HG03097 (cell line): Measurements from ENCODE around the gene GLIS2.
A peak's percentile ranks its signal among the peaks of the same experiment; 100 is the strongest.

Experiments used
- ATAC-seq: cut with Tn5 transposase; IDR thresholded peaks from one replicate; pipeline ENCODE4 v1.9.1; 2021; ENCODE audit not compliant: unreplicated experiment, low FRiP score

The GLIS2 gene

DNA sequence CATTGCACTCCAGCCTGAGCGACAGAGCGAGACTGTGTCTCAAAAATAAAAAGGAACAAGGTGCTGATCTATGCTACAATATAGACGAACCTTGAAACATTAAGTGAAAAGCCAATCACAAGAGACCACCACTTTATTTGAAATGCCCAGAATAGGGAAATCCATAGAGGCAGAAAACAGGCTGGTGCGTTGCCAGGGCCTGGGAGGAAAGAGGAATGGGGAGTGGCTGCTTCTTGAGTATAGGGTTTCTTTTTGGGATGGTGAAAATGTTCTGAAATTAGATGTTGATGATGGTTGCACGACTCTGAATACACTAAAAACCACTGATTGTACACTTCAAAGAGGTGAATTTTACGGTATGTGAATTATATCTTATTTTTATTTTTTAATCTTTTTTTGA, 20.3 kb upstream of the GLIS2 start:
- no peak for ATAC-seq

DNA sequence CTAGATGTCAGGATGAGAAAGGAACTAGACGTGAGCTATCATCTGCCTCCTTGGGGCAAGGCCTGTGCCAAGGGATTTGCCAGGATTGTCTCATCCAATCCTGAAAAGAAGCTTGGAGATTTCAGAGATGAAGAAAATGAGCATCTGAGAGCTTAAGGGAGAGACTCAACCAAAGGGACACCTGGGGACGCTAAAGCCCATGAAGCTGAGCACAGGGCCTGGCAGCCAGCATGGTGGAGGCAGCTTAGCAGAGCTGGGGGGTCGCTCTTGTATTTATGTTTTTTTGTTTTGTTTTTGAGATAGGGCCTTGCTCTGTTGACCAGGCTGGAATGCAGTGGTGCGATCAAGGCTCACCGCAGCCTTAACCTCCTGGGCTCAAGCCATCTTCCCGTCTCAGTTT, 18.4 kb upstream of the GLIS2 start:
- ATAC-seq, result no peak

DNA sequence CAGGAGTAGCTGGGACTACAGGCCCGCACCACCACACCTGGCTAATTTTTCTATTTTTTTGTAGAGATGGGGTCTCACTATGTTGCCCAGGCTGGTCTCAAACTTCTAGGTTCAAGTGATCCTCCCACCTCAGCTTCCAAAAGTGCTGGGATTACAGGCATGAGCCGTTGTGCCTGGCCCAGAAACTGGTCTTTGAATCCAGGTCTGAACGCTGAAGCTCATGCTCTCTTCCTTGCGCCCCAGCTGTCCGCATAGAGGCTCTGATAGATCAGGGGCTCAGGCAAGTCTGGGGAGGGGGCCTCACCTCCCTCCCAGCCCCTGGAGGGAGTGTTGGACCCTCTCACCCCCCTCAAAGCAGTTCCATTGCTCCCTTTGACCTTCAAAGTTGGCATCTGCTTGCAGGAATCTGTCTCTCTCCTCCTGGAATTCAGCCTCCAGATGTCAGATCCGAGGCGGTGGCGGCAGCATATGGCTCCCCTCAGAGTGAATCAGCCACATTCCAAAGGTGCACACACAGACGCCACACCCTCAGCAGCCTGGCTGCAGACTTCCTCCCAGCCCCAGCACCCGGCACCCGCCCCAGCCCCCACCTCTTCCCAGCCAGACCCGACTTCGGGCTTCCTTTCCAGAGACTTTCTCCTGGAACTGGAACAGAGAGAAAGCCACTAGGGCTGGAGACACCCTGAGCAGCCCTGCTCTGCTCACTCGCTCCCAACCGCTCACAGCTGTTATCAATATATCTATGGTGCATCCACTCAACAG, 16.9 kb upstream of the GLIS2 start:
- no peak for ATAC-seq

DNA sequence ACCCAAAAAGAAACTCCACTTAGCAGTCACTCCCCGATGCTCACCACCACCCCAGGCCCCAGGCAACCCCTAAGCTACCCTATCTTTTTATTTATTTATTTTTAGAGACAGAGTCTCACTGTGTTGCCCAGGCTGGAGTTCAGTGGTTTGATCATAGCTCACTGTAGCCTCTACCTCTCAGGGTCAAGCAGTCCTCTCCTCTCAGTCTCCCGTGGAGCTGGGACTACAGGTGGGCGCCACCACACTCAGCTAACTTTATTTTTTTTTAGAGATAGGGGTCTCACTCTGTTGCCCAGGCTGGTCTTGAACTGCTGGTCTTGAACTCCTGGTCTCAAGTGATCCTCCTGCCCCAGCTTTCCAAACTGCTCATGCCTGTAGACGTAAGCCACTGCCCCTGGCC, 14.7 kb upstream of the GLIS2 start:
- no peak for ATAC-seq

DNA sequence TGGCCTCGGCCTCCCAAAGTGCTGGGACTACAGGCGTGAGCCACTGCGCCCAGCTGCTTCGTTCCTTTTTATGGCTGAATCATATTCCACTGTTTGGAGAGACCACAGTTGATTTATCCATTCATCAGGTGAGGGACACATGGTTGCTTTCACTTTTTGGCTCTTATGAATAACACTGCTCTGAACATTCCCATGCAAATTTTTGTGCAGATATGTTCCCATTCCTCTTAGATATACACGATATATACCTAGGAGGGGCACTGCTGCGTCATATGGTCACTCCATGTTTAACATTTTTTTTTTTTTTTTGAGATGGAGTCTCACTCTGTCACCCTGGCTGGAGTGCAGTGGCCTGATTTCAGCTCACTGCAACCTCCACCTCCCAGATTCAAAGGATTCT, 13.9 kb upstream of the GLIS2 start:
- no peak for ATAC-seq

DNA sequence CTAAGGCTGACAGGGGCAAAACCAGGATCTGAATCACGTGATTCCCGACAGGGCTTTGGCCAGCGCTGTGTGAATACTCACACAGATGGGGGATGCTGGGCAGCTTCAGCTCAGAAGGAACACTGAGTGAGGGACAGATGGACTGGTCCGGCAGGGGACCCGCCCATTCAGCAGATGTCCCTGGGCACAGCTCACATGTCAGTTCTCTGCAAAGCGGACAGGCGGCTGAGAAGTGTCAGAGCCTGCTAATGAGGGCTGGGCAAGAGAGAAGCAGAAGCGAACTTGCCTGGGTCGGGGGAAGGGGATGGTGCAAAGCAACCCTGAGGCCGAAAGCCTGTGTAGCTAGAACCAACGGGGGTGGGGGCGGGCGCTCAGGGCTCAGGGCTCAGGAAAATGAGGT, 11.9 kb upstream of the GLIS2 start:
- no peak for ATAC-seq

DNA sequence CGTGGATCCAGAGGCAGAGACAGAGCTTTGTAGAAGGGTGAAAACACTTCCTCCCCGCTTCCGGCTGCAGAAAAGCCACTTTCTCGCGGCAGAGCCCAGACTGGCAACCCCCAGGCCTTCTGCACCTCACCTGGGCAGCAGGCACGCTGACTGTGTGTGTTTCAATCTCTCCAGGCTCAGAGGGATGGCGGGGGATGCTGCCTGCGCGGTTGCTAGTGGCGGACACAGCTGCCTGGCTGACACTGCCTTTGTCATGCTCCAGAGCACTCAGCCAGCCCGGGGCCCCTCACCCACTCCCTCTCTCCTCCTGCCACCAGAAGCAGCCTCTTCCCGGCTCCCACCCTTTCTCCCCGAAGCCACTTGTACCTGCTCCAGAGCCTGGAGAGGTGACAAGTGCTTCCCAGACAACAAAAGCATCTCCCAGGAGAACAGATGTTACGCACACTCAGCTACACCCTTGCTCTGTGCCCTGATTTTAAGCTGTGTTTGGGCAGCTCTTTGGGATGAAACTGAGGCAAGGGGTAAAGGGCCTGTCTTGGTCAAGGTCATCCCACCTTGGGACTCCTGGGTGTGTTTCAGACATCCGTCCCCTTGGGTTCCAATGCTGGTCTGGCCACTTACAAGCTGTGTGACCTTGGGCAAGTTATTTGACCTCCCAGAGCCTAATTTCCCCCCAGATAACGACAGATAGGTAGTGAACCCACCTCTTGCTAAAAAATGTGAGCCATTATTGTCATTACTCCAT, 9.2 kb upstream of the GLIS2 start:
- no peak for ATAC-seq

DNA sequence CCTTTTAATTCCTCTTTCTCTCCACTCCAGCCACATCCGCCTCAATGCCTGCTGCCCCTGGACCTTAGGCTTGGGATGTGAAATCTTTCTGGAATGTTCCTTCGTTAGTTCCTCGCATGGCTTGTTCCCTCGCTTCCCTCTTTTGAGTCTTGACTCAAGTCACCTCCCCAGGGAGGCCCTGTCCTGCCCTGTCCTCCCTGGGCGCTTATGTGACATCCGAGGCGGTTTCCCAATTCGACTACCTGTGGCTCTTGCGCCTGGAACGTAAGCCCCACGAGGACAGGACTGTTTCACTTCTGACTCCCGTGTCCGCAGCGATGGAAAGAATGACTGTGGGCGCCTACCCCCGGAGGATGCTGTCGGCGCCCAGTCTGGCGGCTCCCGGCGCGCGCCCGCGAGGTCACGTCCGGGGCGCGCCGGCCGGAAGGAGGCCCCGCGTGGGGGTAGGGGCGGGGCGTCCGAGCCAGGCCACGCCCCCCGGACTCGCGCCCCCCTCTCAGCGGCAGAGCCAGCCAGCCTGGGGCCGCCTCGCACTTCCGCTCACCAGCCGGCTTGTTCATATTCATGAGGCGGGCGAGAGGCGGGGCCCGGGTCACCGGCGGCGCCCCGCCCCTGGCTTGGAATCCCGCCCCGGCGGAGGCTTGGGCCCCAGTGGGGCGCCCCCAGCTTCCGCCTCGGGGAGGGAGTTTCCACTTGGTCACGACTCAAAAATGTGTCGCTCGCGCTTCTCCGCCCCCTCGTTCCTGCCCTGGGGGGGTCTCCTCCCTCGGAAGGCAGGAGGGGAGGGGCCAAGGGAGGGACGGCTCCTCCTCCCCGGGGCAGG, 8.4 kb upstream of the GLIS2 start:
- ATAC-seq, result peak; percentile 88

DNA sequence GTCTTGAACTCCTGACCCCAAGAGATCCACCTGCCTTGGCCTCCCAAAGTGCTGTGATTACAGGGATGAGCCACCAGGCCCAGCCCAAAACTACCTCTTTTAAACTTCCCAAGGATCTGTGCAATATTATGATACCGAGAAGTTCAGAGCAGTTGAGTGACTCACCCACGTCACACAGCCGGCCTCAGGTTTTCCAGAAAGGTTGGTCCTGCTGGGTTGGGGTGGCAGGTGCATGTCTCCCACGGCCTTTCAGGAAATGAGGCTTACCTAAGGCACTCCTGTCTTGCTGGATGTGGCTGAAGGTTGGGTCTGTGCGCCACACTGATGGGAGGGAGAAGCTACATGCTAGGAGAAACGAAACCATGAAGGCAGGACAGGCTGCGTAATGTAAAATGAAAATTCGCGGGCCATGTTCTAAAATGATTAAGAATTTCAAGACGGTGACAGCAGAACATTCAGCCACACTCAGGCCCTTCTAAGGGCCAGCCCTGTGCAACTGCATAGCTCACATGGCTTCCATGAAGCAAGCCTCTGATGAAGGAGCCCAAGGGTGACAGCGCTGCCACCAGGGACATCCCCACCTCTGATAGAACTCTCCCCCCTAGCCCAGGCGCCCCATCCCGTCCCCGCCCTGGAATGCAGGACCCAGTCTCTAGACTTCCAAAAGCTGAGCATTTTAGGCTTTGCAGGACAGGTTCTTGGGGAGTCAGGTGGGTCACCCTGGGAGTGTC, 6.6 kb upstream of the GLIS2 start:
- no peak for ATAC-seq

DNA sequence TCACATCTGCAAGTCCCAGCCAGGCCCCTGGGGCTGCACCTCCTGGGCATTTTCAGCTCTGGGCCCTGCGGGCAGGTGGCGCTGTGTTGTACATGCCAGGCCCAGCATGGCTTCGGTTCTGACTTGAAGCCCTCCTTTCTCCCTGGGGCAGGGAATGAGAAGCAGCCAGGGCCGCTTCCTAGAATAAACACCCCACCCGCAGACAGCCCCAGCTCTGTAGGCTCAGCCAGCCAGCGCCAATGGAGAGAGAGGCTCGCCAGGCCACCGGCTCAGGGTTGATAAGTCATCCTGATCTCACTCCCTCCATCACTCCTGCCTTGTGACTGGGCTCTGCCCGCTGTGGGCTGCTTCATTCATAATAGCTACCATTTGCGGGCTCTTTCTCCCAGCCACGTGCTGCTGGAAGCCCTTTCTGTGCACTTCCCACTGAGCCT, 6.0 kb upstream of the GLIS2 start:
- no peak for ATAC-seq

DNA sequence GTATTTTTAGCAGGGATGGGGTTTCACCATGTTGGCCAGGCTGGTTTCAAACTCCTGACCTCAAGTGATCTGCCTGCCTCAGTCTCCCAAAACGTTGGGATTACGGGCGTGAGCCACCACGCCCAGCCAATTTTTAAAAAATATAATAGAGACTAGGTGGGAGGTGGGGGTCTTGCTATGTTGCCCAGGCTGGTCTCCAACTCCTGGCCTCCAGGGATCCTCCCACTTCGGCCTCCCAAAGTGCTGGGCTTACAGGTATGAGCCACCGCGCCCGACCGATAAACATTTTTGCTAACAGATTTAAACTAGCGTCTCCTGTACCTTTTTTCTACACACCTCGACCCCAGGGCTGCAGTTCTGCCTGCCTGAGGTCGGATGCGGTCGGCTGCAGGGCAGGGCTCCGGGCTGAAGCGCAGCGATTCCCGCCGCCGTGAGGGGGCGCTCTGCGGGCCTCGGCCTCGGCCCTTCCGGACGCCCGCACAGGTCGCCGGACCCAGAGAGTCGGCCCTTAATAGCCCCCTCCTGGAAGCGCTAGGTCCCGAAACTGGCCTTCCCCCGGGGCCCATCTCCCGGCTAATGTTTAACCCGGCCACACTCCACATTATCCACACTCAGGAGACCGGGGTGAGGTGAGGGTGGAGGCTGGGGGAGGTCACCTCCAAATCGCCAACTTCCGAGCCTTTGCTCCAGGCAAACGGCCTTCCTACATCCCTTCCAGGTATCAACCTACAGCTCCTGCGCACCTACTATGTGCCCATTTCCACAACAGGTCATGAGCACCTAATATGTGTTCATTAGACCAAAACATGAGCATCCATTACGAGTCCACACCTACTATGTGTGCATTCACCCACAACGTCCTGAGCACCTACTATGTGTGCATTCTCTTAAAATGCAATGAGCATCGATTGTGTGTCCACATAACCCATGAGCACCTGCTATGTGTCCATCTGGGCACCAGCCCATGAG, 2.0 kb upstream of the GLIS2 start:
- ATAC-seq, result peak; percentile 41

DNA sequence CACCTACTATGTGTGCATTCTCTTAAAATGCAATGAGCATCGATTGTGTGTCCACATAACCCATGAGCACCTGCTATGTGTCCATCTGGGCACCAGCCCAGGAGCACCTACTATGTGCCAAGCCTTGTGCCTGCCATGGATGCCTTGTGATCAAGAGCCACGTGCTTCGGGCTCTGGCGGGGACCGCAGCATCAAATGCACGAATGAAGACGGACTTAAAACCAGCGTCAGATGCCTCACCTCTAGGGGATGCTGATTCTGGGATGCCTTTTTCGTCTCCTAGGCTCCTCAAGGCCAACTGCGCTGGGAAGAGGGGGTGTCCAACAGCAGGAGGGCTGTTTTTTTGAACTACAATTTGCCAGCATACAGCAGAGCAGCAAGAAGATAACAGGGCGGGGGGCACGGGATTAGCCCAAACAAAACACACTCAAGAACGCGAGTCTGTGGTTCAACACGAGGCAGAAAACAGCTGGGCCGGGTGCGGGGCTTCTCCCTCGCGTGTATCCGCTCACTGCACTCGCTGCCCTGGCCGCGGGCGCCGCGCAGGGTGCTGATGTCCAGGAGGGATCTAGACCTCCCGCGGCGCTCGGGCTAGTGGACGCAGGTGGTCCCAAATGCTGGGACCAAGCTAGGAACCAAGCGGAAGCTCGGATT, 1.2 kb upstream of the GLIS2 start:
- ATAC-seq, result no peak

DNA sequence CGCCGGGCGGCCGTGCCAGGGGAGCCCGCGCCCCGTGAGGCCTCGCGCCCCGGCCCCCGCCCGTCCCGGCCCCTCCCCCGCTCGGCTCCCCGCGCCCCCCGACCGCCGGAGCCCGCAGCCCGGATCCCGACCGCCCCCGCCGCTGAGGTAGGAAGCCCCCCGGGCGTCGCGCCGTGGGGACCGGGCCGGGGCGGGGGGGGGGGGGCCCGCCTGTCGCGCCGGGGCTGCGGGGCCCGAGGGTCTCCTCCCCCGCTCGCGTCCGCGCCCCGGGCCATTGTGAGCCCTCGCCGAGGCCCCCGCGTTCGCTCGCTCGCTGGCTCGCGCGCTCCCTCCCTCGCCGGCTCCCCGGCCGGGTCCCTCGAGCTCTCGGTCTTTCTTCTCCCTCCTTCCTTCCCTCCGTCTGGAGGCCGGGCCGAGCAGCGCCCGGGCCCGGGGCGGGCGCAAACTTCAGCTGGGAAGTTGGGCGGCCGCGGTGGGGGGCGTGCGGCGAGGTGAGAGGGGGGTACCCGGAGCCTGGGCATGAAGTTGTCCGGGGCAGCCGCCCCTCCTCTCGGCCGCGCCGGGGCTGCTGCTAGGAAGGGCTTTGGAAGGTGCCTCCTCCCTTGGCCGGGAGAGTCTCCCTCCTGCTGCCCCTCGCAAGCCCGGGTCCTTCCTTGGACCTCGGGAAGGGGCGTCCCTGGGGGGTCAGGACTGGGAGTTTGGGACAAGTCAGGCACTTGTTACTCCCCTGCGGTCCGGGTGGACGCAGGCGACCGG, 419 bp downstream of the GLIS2 start:
- no peak for ATAC-seq

DNA sequence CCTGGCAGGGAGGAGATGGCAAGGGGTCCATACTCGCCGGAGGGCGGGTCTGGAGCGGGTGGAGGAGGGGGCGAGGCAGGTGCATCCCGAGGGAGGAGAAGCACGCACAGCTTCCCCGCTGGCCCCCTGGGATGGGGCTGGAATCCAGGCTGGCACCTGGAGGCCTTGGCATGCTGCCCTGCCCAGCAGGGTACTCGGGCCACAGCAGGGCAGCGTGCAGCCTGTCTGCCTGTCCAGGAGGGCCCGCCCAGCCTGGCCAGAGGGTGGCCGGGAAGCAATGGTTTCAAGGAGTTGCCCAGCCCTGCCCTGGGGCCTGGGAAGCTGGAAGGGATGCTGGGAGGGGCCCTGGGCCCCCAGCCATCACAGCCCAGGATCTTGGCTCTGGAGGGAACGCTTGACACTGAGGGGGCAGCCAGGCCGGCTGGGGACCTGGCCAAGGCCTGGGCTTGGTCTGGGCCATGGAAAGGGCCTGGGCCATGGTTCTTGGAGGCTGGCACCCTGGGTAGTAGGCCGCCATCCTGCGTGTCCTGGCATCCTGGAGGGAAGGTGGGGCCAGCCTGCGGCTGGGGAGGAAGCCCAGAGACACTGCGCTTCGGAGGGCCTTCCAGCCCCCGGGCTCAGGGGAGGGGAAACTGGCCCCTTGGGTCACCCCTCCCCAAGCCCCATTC, 1.1 kb downstream of the GLIS2 start:
- ATAC-seq, result no peak

DNA sequence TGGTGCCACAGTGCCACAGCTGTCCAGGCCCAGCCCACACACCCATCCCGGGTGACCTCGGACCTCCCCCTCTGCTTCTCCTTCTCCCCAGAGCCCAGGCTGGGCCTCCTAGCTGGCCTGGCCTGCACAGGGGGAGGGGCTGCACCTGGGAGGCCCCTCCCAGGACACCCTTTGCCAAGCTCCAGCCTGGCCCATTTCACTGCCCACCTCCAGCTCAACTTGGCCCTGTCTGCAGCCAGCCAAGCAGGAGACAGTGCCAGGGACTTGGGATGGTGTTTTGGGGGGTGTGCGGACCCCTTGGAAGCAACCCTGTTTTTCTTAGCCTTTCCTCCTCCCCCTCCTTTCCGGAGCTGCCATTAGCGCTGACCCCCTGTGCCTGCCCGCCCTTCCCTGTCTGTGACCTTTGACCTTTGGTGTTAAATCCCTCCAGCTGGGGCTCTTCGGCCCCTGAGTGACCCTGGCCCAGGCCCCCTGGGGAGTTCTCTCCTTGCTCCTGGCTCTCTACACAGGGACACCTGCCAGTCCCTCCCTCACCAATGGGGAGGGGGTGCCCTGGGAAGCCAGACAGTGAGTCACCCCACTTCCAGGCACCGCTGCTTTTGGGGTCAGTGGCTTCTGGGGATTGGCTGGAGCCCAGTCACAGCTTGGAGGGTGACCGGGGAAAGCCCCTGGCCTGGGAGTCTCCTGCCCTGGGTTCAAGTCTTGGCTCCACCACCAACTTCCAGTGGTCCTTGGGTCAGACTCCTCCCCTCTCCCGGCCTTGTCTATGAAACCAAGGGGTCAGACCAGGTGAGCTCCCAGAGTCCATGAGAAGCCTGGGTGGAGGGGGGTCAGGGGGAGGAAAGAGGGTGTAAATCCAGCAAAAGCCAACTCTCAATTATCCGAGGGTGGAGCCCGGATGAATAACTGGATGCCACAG, 1.9 kb downstream of the GLIS2 start:
- no peak for ATAC-seq

DNA sequence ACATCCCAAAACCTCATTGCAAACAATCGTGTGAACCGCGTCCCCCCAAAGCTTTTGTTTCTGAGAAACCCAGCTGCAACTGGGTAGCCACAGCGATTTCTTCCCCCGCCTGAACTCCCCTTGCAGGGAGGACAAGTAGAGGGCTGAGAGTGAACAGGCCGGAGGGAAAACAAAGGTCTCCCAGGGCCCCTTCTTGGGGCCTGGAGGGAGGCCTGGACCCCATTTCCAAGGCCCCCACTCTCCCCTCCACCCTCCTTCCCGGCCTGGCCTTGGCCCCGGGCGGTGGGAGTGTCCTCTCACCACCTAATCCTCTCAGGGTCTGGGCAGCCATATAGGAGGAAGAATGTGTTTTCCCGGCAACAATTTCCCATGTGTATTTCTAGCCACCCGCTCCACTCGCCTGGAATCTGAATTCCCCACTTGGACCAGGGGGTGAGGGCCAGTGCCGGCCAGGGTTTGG, 2.6 kb downstream of the GLIS2 start:
- ATAC-seq, result no peak

DNA sequence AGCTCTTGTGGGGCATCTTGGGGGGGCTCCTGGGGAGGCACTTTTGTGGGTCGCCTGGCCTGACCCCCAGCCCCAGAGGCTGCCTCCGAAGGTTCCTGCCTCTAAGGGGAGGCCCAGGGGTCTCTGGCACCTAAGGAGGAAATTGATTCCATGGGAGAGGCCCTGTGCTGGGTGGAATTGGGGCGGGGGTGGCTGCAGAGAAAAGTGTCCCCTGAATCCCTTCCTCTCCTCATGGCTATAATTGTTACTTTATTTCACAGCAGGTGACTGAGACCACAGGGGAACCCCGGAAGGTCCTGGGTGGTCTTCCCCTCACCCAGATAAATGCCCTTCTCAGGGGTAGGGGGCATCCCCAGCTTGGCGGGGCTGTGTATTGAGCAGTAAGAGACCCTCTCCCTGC, 3.1 kb downstream of the GLIS2 start:
- ATAC-seq, result no peak
